Sigmoid colon (tissue), 7 donors: Measurements from ENCODE around the gene FREM1. TPM values are rescaled to one million over a fixed set of nuclear protein-coding genes. Genes with fewer than 3 reads are reported as not detected.
"Not testable (repeated sequence)": the region's sequence is repeated elsewhere in the genome, so short reads cannot be mapped to it uniquely, and the experiment has no call there.

Experiments used
- DNase-seq: peaks from one replicate; pipeline ENCODE4 v3.0.0-alpha.2; 2019
- H3K27ac ChIP-seq, 4 donors: fragments of 200-600 bp; sonication (generic); one replicate each; pipeline ENCODE4 v1.5.1; 2016 to 2019; ENCODE audit warnings: mild to moderate bottlenecking in 1 of 4
- H3K27me3 ChIP-seq, 3 donors: fragments of 200-600 bp; sonication (generic); one replicate each; pipeline ENCODE4 v1.5.1; 2019; ENCODE audit warnings: mild to moderate bottlenecking in 1 of 3
- H3K36me3 ChIP-seq, 4 donors: fragments of 200-600 bp; sonication (generic); one replicate each; pipeline ENCODE4 v1.5.1; 2016 to 2019
- H3K4me1 ChIP-seq, 4 donors: fragments of 200-600 bp; sonication (generic); one replicate each; pipeline ENCODE4 v1.5.1; 2017 to 2019
- H3K4me3 ChIP-seq, 4 donors: fragments of 200-600 bp; sonication (generic); one replicate each; pipeline ENCODE4 v1.5.1; 2017 to 2019; ENCODE audit warnings: mild to moderate bottlenecking in 2 of 4, moderate library complexity in 1 of 4
- H3K9me3 ChIP-seq, 4 donors: fragments of 200-600 bp in 3 of 4; sonication (generic) in 3 of 4; one replicate each; pipeline versions ENCODE4 v1.5.1 to v1.6.1; 2013 to 2019
- CTCF ChIP-seq, 4 experiments: fragments of 450-650 bp in 3 of 4; fragments of 200-600 bp in 1 of 4; IDR thresholded peaks; one replicate each; pipeline ENCODE4 v1.5.1; 2016 to 2019; ENCODE audit warnings: antibody characterized with exemption in 4 of 4, mild to moderate bottlenecking in 3 of 4, moderate library complexity in 2 of 4
- EP300 ChIP-seq, 4 donors: sonication (generic); formaldehyde crosslinking; IDR thresholded peaks; one replicate each; pipeline ENCODE4 v1.6.1; 2017; ENCODE audit warnings: antibody characterized with exemption in 4 of 4
- POLR2A ChIP-seq, 2 donors: fragments of 450-650 bp; IDR thresholded peaks; one replicate each; pipeline ENCODE4 v1.6.1; 2016; ENCODE audit warnings: antibody characterized with exemption in 2 of 2, mild to moderate bottlenecking in 2 of 2, moderate library complexity in 2 of 2
- POLR2AphosphoS5 ChIP-seq, 4 donors: sonication (generic); formaldehyde crosslinking; IDR thresholded peaks; one replicate each; pipeline ENCODE4 v1.6.1; 2017; ENCODE audit warnings: antibody characterized with exemption in 4 of 4
- WGBS, 2 donors: extraction: QIAGEN DNeasy Blood & Tissue Kit; methylation state at CpG; one replicate each; pipeline ENCODE4 v1.1.7; 2013; 5-methylcytosine and 5-hydroxymethylcytosine counted together
- intact Hi-C: fragments of 100-400 bp; cut with DNase I; formaldehyde crosslinking; loops from one replicate; pipeline ENCODE4 v1.15.1; 2023
- polyA plus RNA-seq, 3 donors: library from polyadenylated mRNA; stranded (reverse); fragments of 200-250 nt; gene quantifications; one replicate each; pipeline ENCODE4 v1.2.3, GENCODE V29; 2013
- total RNA-seq, 4 donors: library from RNA; depleted of rRNA; stranded (reverse); fragments of >200 nt; gene quantifications; one replicate each; pipeline ENCODE4 v1.1.0, GENCODE V29; 2016
- donor health status: healthy with polysubstance abuse.
- donor health status: Bipolar disorder and iron deficiency.
- donor health status: healthy.

FREM1 gene
- total and polyA plus RNA-seq, 7 donors: 0.96 to 45.1 (median 11.4) TPM; not detected in 1

DNA sequence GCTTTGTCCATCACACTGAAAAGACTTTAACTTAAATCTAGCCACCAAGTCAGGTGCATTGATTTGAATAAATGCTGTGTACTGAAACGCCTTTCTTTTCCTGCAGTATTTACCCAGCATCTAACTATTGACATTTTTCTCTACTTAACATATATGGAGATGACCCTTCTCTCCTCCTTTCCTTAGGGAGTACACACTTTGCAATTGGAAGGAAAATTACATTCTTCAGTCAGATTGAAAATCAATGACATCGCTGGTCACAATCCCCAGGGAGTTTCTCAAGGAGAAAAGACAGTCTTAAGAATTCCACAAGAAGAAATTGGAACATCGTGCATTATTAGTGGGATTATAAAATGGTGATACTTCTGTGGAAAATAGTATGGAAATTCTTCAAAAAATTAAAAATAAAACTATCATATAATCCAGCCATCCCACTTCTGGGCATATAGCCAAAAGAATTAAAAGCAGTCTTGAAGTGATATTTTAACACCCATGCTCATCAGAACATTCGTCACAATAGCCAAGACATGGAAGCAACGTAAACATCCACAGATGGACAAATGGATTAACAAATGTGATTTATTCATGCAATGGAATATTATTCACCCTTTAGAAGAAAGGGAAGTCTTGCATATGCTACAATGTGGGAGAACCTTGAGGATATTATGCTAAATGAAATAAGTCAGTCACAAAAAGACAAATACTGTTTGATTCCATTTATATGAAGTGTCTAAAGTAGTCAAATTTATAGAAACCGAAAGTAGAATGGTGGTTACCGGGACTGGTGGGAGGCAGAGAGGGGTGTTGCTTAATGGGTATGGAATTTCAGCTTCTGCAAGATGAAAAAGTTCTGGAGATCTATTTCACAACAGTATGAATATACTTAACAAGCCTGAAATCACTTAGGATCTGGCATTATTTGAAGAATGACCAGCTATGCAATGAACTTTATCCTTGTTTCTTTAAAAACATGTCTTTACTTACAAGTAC is 14.3 kb upstream of the FREM1 start:
- H3K4me1 ChIP-seq: peaks cover 0 to 5% (median 0%) of the 10 kb centered on the region in 4 donors
- intact Hi-C loops: no loop called here
- TF ChIP-seq POLR2A (IDR thresholded peaks at IDR 0.05) (no peak), POLR2AphosphoS5 (IDR thresholded peaks at IDR 0.05) (no peak)

GRCh38 chr9:14923701-14924100 is 13.5 kb upstream of the FREM1 start:
- Histone ChIP-seq H3K27ac (no peak overlapping the region), H3K4me3 (no peak overlapping the region), H3K9me3 (no peaks in the 10 kb centered on the region), H3K27me3 (no peaks in the 10 kb centered on the region), H3K4me1 (peaks cover 0 to 5% (median 0%) of the 10 kb centered on the region in 4 donors), H3K36me3 (no peaks in the 10 kb centered on the region)
- TF ChIP-seq POLR2A (IDR thresholded peaks at IDR 0.05): no peak
- 85 to 91% methylated on average over 2 of the region's 2 CpGs for WGBS, 2 donors
- intact Hi-C loops: no loop called here
- no peak for DNase-seq

More for the DNA sequence above, 14.3 kb upstream of the FREM1 start:
- Histone ChIP-seq H3K4me3 (no peak overlapping the region), H3K27me3 (no peaks in the 10 kb centered on the region), H3K36me3 (no peaks in the 10 kb centered on the region), H3K27ac (peak overlapping the region in 1 of 4 donors; percentile 36), H3K9me3 (no peaks in the 10 kb centered on the region)
- 76 to 88% methylated on average over 7 of the region's 7 CpGs for WGBS, 2 donors
- DNase-seq: no peak

DNA sequence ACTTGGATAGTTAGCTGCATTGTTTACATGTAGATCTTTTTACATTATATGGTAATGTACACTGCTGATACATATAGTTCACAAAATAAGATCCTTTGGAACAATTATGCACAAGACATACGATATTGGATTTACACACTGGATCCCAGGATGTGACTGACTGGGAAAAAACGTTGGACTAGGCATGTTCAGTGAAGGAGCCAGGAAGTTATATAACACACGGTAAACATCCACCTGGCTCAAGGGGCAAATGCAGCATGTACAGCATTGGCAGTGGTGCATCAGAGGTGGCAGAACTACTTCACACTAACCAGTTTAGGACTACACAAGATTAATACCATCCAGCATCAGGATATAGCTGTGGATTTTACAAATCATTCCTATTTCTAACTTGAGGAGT is 10.6 kb upstream of the FREM1 start:
- H3K9me3 ChIP-seq, H3K4me3 ChIP-seq, intact Hi-C loops, H3K27me3 ChIP-seq, H3K4me1 ChIP-seq, H3K27ac ChIP-seq, DNase-seq, H3K36me3 ChIP-seq: not testable (repeated sequence)
- 18 to 55% methylated on average over 3 of the region's 3 CpGs for WGBS, 2 donors

GRCh38 chr9:14913366-14913765 is 3.1 kb upstream of the FREM1 start:
- no peaks in the 10 kb centered on the region for H3K9me3 ChIP-seq
- intact Hi-C loops: no loop called here
- no peak for TF ChIP-seq EP300 (IDR thresholded peaks at IDR 0.05)
- TF ChIP-seq POLR2AphosphoS5 (IDR thresholded peaks at IDR 0.05): no peak
- TF ChIP-seq CTCF (IDR thresholded peaks at IDR 0.05): no peak
- TF ChIP-seq POLR2A (IDR thresholded peaks at IDR 0.05): no peak
- no peak overlapping the region for H3K4me3 ChIP-seq
- no peaks in the 10 kb centered on the region for H3K36me3 ChIP-seq
- no peak overlapping the region for H3K27ac ChIP-seq
- no peak for DNase-seq
- no peaks in the 10 kb centered on the region for H3K27me3 ChIP-seq
- peaks cover 0 to 25% (median 14%) of the 10 kb centered on the region in 4 donors for H3K4me1 ChIP-seq
- WGBS, 2 donors: 73 to 89% methylated on average over 1 of the region's 1 CpG

DNA sequence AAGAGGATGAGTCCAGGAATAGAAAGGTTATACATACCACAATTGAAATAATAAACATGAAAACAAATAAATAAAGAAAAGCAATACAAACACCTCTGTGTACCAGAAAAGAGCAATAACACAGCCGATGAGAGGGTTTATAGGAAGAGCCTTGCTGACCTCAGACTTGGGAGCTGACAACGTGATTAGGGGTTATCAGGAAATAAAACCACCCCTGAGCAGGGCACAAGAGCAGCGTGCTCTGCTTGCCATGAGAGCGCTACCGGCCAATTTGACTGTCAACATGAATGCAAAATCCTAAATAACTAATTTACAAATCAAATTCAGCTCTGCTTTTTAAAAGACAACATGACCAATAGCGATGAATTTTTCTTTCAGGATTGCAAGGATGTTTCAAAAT is 2.6 kb upstream of the FREM1 start:
- Histone ChIP-seq H3K4me1 (peaks cover 0 to 30% (median 17%) of the 10 kb centered on the region in 4 donors), H3K9me3 (no peaks in the 10 kb centered on the region), H3K36me3 (no peaks in the 10 kb centered on the region), H3K4me3 (no peak overlapping the region), H3K27me3 (no peaks in the 10 kb centered on the region), H3K27ac (no peak overlapping the region)
- WGBS, 2 donors: 40 to 75% methylated on average over 6 of the region's 6 CpGs
- DNase-seq: no peak
- no peak for TF ChIP-seq POLR2AphosphoS5 (IDR thresholded peaks at IDR 0.05)
- no peak for TF ChIP-seq POLR2A (IDR thresholded peaks at IDR 0.05)
- no peak for TF ChIP-seq CTCF (IDR thresholded peaks at IDR 0.05)
- no peak for TF ChIP-seq EP300 (IDR thresholded peaks at IDR 0.05)
- intact Hi-C loops: no loop called here

GRCh38 chr9:14911046-14911445 is 818 bp upstream of the FREM1 start:
- no peaks in the 10 kb centered on the region for H3K36me3 ChIP-seq
- peak overlapping the region in 3 of 4 donors; percentile 71 to 87 (median 76) for H3K27ac ChIP-seq
- no peak for TF ChIP-seq CTCF (IDR thresholded peaks at IDR 0.05)
- no peak for TF ChIP-seq EP300 (IDR thresholded peaks at IDR 0.05)
- TF ChIP-seq POLR2AphosphoS5 (IDR thresholded peaks at IDR 0.05): no peak
- TF ChIP-seq POLR2A (IDR thresholded peaks at IDR 0.05): no peak
- DNase-seq: no peak
- no peaks in the 10 kb centered on the region for H3K9me3 ChIP-seq
- peaks cover 0 to 48% (median 30%) of the 10 kb centered on the region in 4 donors for H3K4me1 ChIP-seq
- H3K4me3 ChIP-seq: no peak overlapping the region
- 92 to 93% methylated on average over 2 of the region's 2 CpGs for WGBS, 2 donors
- intact Hi-C loops: no loop called here
- H3K27me3 ChIP-seq: no peaks in the 10 kb centered on the region
